G401.6 (cell line): Measurements from ENCODE around the gene AVPR2.

Source experiments
- FAIRE-seq: peaks from 2 replicates; lab custom pipeline; 2012; peaks lifted over from hg19 to GRCh38; lab: Jason Lieb, UNC

The AVPR2 gene

DNA sequence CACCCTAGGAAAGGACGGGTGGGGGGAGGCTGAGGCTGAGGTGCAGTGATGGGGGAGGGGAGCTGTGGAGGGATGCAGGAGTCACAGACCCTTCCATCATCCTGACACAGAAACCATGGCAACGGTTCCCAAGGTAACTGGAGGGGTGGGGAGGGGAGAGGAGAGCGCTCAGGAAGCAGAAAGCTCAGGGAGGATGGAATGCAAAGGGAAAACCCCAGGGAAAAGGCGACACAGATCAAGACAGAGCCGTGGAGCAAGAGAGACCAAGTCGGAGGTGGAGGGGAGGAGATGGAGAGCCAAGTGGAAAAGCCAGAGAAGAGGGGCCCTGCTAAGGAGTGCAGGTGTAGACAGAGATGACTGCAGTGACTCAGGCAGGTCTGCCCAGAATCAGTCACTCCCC lies 33.0 kb upstream of the AVPR2 start:
- FAIRE-seq: no peak

DNA sequence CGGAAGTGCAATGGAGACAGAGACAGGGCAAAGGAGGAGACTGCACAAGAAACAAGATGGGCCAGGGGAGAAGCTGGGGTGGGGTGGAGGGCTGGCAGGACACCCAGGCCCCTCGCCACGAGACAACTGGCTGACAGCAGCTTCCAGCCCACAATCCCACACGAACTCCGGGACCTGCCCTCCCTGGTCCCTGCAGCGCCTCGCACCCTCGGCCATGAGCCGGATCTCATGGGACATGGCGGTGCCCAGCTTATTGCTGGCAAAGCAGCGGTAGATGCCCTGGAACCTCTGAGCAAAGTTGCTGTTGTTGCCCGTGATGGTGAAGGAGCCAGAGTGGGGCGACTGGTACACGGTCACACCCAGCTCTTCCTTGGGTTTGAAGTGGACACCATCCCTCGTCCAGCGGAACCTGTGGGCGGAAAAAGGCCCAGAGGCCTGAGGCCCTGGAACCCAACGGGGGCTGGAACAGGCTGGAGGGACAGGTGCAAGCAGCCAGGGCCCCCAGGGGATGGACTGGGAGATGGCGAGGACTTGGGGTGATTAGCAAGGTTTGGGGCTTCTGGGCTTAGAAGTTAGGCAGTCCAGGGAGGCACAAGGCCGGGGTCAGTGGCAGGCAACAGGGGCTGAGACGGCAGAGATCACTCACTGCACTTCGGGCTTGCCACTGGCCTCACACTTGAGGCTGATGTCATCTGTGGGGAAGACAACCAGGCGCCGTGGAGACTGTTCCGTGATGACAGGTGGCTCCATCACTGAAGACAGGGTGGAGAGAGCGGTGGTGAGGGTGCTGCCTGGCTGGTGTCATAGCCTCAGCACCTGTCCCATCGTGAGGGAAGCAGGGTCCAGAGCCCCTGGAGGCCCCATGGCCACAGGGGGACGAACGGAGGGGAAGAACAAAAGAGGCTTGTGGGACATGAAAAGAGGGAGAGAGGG lies 32.3 kb upstream of the AVPR2 start:
- FAIRE-seq: no peak

DNA sequence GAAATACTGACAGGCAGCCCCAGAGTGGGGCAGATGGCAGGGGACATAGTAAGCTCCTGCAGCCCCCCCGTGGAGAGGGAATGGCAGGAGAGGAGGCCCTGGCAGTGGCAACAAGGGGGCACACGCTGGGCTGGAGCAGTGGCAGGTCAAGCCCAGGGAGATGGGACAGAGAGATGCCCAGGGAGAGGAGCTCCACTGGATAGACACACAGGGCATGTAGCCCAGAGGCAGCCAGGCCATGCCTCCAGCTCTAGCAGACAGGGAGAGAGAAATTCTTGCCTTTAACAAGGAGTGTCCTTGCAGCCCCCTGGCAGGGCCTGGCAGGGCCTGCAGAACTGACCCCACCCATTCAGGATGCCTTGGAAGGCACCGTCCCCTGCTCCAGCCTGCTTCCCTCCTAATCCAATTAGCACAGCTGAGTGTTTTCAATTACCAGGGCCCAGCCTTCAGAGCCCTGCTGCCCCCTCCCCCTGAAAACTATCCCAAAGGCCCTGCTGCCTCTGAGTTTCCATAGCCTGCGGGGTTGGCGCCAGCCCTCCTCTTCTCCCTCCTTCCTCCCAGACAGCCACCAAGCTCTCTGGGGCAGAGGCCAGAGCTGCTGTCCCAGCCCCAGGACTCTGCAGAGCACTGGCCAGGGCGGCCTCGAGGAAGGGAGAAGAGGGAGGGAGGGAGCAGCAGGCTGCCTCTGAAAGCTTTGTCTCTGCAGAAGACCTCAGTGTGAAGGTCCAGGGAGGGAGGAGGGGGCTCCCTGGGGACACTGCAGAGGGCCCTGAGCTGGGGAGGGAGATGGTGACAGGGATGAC lies 31.0 kb upstream of the AVPR2 start:
- no peak for FAIRE-seq

DNA sequence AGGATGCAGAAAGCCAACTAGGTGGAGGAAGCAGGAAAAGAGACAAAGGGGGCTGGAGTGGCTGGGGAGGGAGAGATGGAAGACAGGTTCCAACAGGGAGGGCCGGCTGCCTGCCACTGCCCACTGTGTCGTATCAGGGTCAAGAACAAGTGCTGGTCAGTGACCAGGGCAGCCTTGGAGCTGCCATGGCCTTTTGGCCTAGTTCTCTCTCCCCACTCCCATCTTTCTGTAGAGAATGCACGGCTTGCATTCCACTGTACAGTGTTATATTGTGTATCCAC lies 30.4 kb upstream of the AVPR2 start:
- no peak for FAIRE-seq

DNA sequence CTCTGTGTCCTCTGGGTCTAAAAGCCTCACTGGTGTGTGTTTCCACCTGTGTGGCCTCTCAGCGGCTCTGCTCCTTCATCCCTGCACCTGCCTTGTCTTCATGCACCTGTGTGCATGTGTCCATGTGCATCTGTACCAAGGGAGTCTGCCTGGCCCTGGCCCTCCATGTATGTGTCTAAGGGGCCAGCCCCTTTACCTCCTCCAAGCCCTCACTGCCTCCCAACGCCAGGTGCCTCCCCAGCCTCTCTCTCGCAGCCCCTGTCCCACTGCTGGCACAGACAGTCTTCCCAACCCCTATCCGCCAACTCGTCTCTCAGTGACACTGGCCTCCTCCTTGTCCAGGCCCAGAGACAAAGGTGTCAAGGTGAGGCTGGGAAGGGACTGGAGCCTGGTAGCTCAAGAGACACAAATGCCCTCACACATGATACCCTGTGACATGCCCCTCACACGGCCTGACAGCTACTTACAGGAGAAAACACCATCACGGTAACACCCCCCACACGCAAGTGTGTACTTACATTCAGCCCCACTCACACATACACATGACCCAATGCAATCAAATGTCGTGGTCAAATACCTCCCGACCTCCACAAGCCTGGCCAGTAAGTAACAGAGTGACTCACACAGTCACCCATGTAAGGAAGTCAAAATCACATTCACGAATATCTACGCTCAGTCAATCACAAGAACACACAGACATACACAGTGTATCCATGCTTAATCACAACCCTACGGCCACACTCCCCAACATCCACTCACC lies 29.9 kb upstream of the AVPR2 start:
- FAIRE-seq: no peak

DNA sequence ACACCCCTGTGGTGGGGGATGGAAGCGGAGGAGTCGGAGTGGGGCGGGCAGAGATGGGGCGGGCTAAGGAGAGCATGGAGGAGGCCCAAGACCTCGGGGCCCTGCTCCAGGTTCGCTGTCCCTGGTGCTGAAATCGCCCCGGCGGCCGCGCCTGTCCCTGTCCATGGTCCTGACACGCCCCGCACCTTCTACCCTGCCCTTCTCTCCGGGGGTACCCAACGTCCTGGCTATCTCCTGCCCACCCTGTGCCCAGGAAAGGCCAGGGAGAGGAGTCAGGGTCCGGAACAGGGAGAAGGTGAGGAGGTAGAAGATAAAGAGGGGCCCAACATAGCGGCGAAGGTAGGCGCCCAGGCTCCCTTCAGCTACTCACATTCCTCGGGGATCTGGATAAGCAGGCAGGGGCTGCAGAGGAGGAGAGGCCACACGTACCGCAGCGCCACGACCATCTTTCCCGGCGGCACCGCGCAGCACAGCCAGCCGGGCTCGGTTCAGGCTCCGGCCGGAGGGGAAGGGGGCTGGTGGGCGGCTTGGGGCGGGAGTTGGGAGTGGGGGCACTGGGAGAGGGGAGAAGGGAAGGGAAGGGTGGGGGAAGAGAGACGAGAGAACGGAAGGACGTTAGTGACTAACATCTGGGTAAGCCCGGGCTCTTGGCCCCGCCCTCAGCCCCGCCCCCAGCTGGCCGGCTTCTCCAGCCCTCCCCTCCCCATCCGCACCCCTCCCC lies 28.9 kb upstream of the AVPR2 start:
- no peak for FAIRE-seq

DNA sequence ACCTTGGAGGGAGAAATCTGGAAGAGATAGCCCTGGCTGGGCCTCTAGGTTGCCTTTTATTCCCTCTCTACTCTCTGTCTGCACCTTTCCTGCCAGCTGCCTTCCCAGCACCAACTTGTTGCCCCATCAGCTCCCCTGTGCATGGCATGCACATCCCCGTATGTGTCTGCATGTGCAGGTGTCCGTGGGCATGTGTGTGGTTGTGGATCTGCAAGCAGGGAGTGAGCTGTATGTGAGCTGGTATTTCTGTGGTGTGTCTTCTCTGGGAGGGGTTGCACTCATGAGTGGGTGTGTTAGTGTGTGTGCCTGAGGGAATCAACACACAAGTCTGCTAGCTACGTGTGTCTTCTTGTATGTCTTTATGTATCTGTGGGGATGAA lies 28.4 kb upstream of the AVPR2 start:
- no peak for FAIRE-seq

DNA sequence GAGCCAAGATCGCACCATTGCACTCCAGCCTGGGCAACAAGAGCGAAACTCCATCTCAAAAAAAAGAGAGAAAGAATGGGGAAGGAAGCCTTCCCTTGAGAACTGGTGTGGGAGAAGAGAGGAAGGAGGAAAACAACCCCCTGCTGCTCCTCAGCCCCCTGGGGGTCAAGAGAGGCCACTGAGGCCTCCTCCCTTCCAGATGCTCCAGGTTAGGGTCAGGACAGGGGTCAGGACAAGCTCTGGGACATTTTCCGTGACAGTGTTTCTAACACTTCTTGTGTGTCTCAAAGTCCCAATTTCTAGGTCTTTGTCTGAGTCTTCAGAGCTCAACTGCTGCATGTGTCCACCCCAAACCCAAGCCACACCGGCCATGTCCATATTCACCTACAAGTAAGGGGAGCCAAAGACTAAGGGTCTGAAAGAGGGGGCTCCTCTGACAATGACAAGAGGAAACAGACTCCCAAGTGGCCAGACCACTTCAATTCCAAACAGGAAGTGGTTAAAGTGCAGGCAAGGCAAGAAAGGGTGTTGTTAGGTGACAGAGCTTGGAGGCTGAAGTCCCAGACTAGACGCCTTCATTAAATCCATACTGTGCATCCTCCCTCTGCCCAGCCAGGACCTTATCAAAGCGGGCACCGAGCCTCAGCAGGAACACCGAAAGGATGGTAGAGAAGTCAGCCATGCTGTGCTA lies 26.8 kb upstream of the AVPR2 start:
- no peak for FAIRE-seq

DNA sequence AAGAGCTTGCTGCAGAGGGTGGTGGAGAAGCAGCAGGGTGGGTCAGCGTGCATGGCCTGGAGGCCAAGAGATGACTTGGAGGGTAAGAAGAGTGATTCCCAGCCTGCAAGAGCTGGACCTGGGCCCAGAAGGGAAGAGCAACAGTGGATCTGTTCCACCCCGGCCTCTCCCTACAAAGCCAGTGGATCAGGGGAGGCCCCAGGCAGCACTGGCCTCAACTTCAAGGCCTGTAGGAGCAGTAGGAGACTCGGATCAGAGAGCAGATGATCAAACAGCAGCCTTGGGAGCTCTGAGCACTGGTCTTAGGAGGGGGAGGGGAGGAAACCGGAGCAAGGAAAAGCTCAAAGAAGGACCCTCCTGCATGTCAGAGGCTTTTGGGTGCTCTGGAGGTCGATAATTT lies 26.1 kb upstream of the AVPR2 start:
- no peak for FAIRE-seq

DNA sequence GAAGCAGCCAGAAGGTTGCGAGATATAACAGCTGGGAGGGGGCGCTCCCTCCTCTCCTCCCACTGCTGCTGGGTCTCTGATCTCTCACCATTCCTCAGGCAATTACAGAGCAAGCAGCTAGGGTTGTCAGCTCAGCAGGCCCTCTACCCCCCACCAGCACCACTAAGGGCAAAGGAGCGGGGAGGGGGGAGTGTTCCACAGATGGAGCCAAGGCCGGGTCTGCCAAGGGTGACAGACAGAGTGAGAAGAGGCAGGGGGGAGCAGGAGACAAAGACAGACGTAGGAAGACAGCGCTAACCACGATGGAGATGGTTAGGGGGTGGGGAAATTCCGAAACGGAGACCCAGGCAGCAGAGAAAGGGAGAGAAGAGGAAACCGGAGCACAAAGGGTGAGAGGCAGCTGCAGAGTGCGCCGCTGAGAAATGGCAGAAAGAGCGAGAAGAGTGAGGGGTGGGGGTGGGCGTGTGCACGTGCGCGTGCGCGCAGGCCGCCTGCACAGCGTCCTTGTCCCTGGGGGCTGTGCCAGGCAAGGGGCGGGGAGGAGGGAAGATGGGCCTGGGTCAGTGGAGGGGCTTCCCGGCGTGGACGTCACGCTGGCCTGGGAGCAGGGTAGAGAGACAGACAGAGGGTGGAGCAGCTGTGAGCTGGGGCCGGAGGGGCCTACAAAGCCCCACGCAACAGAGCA lies 25.4 kb upstream of the AVPR2 start:
- FAIRE-seq: no peak

DNA sequence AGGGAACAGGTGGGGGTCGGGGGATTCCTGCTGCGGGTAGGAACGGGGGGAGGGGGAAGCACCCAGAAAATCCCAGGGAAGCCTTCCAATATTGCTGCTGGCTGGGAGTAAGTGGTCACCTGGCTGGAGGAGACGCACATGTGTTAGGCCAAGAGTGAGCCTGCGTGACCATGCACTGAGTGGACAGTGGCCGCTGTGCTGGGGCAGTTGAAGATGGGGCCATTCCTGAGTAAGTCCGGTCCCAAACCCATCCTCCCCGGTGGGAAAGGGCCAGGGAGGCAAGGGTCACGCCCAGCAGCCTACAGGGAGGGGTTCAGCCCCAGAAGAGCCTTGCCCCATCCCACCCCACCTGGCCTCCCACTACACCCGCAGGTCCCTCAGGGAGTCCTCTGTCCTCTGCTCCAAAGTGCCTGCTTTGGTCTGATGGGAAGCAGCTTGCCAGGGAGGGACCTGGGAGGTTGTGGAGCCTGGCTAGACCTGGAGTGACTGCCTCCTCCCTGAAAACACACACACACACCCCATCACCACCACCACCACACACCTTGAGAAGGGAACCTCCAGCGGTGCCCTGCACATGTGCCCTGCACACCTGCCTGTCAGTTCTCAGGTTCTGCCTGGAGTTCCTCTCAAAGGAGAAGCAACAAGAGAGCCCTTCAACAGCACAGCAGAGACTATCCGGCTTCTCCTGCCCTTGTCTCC lies 24.6 kb upstream of the AVPR2 start:
- no peak for FAIRE-seq

DNA sequence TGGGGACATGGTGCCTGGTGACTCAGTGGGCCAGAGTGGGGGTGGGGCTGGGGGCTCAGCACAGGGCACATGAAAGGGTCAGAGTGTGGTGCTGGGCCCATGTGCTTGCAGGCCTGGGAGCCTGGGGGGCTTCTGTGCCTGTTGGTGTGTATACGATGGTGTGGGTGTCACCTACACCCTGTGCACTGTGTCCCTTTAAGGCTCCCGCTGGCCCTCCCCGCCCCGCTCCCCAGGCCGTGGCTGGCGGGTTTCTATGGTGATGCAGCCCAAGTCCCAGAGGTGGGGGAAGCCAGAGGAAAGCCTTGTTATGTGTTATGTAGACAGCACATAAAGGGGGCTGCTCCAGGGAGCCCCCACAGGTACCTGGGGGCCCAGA lies 24.0 kb upstream of the AVPR2 start:
- no peak for FAIRE-seq

DNA sequence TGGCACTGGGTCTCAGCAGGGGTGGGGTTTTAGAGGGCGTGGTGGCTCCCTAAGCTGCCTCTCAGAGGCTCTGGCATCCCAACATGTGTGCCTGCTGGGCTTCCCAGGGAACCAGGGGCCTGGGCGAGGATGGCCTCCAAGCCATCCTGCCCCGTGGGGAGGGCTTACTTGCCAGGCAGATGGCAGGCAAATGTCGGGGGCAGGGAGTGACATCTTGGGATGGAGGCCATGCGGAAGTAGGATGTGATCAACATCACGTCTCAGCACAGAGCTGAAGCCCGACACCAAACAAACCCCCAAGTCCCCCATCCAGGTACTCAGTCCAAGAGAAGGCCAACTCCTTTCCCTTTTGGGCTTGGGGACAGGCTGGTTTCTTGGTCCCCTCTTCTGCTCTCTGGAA lies 23.2 kb upstream of the AVPR2 start:
- no peak for FAIRE-seq

DNA sequence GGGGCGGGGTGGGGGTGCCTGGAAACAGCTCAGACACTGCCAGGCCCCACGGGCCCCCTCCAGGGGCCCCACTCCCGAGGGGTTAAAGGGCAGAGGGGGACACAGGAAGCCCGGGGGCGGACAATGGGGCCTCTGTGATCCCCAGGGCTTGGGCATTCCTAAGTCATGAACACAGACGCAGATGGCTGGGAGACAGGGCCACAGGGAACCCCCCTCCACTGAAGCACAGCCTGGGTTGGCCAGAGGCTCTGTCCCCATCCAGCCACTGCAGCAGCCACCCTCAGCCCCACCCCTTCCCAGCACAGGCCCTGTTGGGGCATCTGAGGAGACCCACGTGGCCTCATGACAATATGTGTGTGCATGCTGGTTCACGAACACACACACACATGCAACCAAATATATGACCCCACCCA lies 22.4 kb upstream of the AVPR2 start:
- FAIRE-seq: no peak

DNA sequence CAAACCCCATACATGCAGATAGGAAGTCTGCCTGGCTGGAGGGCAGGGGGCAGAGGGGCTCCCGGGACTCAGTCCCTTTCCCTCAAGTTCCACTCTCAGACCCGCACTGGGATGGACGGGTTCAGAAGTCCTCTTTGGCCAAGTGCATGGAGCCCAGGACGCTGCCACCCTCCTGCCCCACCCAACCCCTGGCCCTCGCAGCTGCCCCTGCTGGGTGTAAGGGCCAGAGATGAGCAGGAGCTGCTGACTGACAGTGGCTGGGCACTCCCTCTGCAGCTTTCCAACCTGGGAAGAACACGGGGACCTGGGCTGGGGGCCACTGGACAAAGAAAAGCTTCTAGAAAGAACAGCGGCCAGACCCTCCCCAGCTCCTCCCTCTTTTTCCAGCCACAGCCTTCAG lies 21.9 kb upstream of the AVPR2 start:
- no peak for FAIRE-seq

DNA sequence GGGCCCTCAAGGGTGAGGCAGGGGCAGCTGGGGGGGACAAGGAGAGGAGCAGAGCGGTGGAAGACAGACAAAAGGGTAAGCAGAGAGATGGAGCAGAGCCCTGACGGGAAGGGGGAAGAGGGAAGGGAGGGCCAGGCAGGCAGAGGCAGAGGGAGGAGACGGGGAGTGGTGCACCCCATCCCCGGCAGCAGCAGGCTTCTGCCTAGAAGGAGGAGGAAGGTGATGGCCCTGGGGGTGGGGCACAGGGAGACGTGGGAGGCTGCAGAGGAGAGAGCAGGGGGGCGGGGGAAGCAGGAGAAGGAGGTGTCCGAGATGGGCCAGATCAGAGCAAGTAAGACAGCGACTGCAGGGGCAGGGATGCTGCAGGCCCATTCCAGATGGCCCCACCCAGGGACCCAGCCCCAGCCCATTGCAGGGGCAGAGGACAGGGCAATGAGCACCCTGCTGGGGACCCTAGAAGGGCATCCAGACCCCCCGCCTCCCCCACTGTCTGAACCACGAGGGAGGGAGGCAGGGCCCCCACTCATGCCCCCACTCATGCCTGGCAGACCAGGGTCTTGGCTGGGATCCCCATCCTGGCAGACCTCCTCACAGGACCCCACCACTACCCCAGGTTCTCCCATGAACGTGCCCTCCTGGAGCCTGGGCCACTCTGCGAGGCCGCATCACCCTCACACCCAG lies 21.2 kb upstream of the AVPR2 start:
- FAIRE-seq: no peak

DNA sequence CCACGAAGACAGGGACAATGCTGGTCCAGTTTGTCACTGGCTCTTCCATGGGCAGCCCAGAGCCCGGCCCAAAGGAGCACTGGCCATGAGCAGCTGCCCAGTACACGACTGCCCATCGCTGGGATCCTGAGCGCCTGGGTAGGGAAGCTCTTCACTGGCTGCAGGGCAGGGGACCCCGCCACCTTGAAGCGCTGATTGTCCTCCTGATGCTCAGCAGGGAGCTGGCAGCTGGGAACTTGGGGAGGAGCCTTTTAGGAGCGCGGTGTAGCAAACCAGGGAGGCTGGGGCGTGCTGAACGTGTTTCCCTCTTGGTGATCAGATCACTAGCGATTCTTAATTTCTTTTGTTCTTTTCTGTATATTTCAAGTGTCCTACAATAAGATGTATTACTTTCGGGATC lies 20.3 kb upstream of the AVPR2 start:
- FAIRE-seq: no peak

DNA sequence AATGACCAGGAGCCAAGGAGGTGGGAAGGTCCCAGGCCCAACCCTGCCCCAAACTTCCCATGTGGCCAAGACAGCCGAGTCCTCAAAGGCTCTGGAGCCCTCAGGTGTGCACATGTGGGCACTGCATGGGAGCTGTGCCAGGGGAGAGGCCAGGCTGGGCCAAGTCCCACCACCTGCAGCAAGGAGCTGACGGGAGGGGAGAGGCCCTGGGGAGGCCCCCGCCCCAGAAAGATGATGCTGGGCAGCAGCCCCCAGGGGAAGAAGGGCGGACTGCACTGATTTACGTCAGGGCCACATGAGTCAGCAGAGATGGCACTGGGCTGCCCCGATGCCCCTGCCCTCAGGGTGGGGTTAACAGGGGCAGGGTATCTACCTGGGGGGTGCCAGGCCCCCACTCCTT lies 19.9 kb upstream of the AVPR2 start:
- peak; percentile 40 for FAIRE-seq

DNA sequence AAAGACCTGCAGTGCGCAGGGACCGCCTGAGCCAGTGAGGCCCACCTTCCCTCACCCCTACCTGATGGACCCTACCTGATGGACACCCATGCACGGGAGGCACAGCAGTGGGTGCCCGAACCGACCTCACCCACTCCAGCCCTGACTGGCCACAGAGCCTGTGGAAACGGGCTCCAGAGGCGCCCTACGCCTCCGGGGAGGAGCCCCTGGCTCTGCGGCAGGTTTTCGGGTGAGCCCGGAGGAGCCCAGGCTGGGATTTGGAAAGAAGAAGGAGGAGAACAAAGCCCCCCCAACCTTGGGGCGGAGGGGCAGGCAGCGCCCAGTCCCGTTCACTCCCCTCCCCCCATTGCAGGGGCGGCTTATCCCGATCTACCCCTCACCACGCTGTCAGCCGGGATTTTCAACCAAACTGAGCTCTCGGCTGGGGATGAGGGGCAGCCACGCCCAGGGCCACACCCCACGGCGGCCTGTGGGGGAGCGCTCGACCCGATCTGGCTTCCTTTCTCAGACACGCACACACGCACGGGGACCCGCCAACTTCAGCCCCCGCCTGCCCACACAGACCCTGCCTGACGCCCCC lies 19.2 kb upstream of the AVPR2 start:
- FAIRE-seq: no peak
